ENCODE measurements around the gene SLC9A4. TPM values are rescaled to one million over a fixed set of nuclear protein-coding genes. Genes with fewer than 3 reads are reported as not detected.
A peak's percentile ranks its signal among the peaks of the same experiment; 100 is the strongest.

Gene SLC9A4
- total and polyA plus RNA-seq, 9 of the 15 experiments (the other 6 are each of a cell fraction or from before 2014, with no cell fraction given): 0.04 to 0.15 (median 0.04) TPM; not detected in 5

- TF ChIP-seq ZNF589 (CRISPR knock-in tag; IDR thresholded peaks at IDR 0.05; ENCODE audit: low read depth) (peak; percentile 20; the same call in 1 of the 2 replicates), SPI1 (IDR thresholded peaks at IDR 0.05; ENCODE audit: borderline replicate concordance, low read depth, low read length) (peak; percentile 61; the same call in 1 of the 2 replicates)
Measured at GRCh38 chr2:102484310-102485061, 11.5 kb downstream of the SLC9A4 start (continued).

- no peak overlapping the region for H3K27ac ChIP-seq (ENCODE audit: extremely low read depth, low read depth, low read length)
- peaks cover 3 to 25% of the 10 kb centered on the region in 2 experiments for H3K27me3 ChIP-seq (ENCODE audit: control insufficient read depth in 2 of 2, insufficient read depth in 2 of 2, low read length in 2 of 2)
- no peak overlapping the region for H3K4me2 ChIP-seq (ENCODE audit: insufficient read depth, low read length)
- H3K9ac ChIP-seq (ENCODE audit: insufficient read depth in 1 of 2, low read depth in 2 of 2, low read length in 2 of 2): no peak overlapping the region
- H4K20me1 ChIP-seq (replicated peaks; ENCODE audit: control insufficient read depth, insufficient read depth, low read length): no peaks in the 10 kb centered on the region
- H3K9me1 ChIP-seq (ENCODE audit: control insufficient read depth, insufficient read depth, low read length): no peaks in the 10 kb centered on the region
- no peaks in the 10 kb centered on the region; a peak in 2 of 5 replicates for H3K4me1 ChIP-seq (replicated peaks in 1 of 2; ENCODE audit: control insufficient read depth in 2 of 2, insufficient read depth in 2 of 2, low read length in 2 of 2)
- no TSS peak for BruUV-seq (replicated peaks)
- no peaks in the 10 kb centered on the region for H3K79me2 ChIP-seq (ENCODE audit: control insufficient read depth, insufficient read depth, low read length)
- H2AFZ ChIP-seq (ENCODE audit: low read depth, low read length): no peak overlapping the region
- no peaks in the 10 kb centered on the region for H3K36me3 ChIP-seq (ENCODE audit: control insufficient read depth, insufficient read depth, low read length)
- H3K9me3 ChIP-seq (replicated peaks; ENCODE audit: control insufficient read depth, insufficient read depth, low read depth, low read length): no peaks in the 10 kb centered on the region
- no peak overlapping the region for H3K4me3 ChIP-seq
- FAIRE-seq (no peak), DNase-seq (ENCODE audit: extremely low read depth in 1 of 4, low spot score in 3 of 4) (no peak), ATAC-seq (no peak; the same call in 2 of the 3 replicates)
- WGBS (ENCODE audit: insufficient coverage, low coverage, missing lambda C conversion rate): 8% methylated on average over 5 of the region's 5 CpGs
- ChIA-PET POLR2A (interaction anchor here (0.7 kb wide), 1 partner anchor 18 kb away, joined by 3 read pairs; no protein-coding TSS in a partner anchor), CTCF (ENCODE audit: low intra/inter-chr PET ratio) (no interaction called here)
- TF ChIP-seq CEBPG (CRISPR knock-in tag; IDR thresholded peaks at IDR 0.05): no peak
- peak; percentile 12 to 81; a peak in 2 of 4 replicates for TF ChIP-seq CEBPG (tag; conservative IDR thresholded peaks at IDR 0.05 in 1 of 2, IDR thresholded peaks at IDR 0.05 in 1 of 2)
- TF ChIP-seq MYC (IDR thresholded peaks at IDR 0.05; ENCODE audit: low read depth, low read length): no peak
- no peak for TF ChIP-seq MYC (CRISPR knock-in tag; IDR thresholded peaks at IDR 0.05; ENCODE audit: borderline replicate concordance, low read depth)
- intact Hi-C loops (cut with micrococcal nuclease): no loop called here
- in situ Hi-C loops (cut with MboI): no loop called here
Measured at GRCh38 chr2:102485147-102485785, 12.2 kb downstream of the SLC9A4 start.

Data from K562 (cell line).